Stimulated activated CD8-positive, alpha-beta memory T cell treated with anti-CD3 and anti-CD28 coated beads, Interleukin-12 subunit alpha, Interleukin-12 subunit beta, amount 100 ng/mL, for 24 hours (primary cell): ENCODE results near the gene RCSD1.
A peak's percentile ranks its signal among the peaks of the same experiment; 100 is the strongest.
"Not testable (repeated sequence)": the region's sequence is repeated elsewhere in the genome, so short reads cannot be mapped to it uniquely, and the experiment has no call there.

Source experiments
- DNase-seq: peaks from one replicate; pipeline ENCODE4 v3.0.0-alpha.2; 2020; ENCODE audit errors: extremely low read depth

The RCSD1 gene

DNA sequence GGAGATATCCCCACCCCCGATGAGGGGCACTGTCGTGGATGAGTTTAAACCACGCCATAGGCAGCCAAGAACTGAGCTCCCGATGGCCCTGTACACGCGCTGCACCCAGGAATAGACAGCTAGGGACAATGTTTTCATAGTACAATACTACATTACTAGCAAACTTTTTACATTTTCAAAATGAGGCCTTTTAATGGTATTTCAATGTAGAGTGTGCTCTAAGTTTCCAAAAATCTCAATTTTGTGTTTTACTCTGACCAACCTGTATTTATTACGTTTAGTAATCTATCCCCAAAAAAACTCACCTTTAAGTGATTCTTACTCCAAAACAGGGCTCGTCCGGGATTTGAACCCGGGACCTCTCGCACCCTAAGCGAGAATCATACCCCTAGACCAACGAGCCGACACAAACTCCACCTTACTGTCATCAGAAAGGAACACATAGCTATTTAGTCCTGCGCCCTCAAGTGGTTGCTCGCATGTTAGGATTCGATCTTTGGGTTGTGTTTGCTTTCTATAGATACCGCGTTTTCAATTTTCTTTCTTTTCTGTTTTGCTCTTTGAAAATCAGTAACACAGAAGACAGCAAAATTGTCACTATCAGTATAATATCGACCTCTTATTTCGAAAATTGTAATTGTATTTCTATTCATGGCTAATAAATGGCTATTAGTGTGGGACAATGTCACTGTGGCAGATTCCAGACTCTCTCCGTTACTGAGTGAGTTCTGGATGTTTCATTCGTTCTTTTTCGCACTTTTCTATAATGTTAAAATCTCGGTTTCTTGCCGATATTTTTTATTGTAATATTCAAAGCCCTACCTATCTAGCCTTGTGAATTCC, 85.3 kb downstream of the RCSD1 start:
- DNase-seq: peak; percentile 50

DNA sequence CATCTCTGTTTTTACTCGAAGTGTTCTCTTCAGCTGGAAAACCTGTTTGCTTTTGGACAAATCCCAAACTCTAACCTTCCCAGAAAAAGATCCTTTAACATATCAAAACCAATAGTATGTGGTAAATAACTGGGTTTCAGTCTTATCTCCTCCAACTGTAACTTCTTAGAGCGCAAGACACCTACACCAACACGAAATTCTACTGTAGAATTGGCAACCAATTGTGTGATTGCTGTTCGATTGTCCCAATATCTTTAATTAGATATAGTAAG, 85.9 kb downstream of the RCSD1 start:
- DNase-seq: no peak

DNA sequence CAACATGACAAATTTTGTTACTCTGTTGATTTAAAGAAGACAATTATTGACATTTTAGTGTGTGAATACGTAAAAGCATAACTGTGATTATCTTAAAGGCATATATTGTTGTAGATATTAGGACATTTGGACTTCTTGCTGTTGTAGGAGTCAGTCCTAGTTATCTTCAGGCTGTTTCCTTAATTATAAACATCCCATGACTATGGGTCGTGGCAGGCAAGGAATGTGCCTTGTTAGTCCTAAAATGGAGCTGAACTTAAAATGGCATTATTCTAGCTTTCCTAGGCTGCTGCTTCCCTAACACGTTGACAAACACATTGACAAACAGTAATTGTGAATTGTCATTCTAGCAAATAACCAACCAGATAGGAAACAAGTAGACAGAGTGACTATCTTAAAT, 87.3 kb downstream of the RCSD1 start:
- no peak for DNase-seq

DNA sequence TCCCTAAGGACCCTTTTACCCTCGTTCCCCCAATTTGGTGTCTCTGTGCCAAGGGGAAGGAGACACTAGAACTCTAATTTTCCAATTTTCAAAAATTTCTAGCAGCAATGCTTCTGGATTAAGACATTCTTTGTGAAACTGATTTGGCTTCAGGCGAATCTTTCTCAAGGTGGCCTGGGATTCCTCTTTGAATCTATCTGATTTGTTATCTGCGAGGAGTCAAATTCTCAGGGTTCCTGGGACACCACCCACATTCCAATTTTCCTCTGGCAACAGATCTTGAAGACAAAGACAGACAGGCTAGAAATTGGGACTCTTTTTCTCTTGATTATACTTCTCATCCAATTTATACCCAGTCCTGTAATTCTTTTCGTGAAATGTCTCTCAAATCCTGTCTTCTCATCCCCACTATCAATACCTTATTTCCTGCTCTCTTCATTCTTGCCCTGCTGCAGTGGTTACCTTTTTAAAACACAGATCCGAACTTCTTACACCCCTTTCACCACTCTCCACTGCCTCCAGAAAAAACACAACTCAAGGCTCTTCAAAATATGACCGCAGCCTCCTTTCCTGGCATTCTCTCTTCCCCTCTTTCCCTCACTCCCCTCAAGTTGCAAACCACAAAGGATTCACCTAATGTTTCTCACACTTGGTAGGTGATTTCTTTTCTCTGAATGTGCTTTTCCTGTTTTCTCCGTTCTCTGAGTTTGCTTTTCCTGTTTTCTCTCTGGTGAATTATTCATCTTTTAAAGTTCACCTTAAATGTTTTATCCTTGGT, 89.1 kb downstream of the RCSD1 start:
- no peak for DNase-seq

DNA sequence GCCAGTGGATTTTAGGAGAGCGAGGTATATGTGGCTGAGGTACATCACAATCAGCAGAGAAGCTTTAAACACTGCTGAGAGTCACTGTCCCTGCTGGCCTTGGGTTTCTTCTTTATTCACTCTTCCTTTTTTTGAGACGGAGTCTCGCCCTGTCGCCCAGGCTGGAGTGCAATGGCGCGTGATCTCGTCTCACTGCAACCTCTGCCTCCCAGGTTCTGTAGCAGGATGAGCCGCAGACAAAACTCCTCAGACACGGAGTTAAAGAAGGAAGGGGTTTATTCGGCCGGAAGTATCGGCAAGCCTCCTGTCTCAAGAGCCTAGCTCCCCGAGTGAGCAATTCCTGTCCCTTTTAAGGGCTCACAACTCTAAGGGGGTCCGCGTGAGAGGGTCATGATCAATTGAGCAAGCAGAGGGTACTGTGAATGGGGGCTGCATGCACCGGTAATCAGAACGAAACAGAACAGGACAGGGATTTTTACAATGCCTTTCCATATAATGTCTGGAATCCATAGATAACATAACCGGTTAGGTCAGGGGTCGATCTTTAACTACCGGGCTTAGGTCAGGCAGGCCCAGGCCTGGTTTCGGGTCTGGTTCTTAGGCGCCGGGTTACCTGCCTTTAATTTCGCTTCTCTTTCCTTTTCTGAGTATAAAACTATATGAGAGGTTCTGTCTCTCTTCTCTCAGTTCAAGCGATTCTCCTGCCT, 89.8 kb downstream of the RCSD1 start:
- DNase-seq: not testable (repeated sequence)

DNA sequence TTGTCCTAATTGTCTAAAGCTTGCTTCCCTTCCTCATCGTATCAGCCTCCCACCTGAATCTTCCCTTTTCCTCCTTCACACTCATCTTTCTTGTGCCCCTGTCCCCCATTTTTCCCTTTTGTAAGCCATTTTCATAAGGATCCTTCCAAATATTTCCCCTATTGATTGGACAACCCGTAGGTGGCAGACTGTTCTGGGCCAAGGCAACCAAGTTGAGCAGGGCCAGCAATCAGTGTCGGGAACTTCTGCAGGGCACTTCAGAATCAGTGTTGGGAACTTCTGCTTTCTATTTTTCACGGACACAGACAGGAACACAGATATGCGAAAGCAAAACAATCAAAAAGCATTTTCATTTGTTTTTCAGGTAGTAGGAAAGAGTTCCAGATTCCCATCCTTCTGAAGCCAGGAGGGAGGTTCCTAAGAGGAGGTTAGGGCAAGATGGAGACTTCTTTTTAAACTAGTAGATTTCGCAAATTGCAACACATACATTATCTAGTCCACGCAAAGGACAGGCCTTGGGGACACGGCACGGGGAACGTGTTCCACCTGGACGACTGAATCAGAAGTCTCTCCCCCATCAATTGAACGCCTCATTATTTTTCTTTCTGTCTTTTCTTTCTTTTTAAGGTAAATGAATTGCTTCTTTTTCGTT, 91.1 kb downstream of the RCSD1 start:
- no peak for DNase-seq

DNA sequence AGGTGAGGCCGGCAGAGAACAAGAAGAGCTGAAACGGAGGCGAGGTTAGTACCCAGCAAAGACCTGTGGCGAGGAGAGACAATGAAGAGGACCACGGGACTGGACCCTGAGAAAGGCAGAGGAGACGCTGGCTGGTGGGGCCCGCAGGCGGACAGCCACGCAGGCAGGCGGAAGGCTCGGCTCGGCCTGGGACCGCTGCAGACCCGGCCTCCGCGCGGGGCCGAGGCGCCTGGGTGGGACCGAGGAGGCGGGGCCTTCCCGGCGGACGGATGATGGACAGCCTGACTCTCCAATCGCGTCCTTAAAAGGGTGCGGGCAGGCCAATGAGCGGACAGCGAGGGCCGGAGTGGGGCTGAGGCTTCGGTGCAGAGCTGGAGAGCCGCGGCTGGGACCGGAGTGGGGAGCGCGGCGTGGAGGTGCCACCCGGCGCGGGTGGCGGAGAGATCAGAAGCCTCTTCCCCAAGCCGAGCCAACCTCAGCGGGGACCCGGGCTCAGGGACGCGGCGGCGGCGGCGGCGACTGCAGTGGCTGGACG, 91.7 kb downstream of the RCSD1 start, which contains the start of gene MPZL1:
TSS of gene MPZL1 (plus strand) at position 366 of the 535 bp plus-strand sequence. CDS start 170 bp downstream, outside the sequence.
- peak; percentile 74 for DNase-seq

DNA sequence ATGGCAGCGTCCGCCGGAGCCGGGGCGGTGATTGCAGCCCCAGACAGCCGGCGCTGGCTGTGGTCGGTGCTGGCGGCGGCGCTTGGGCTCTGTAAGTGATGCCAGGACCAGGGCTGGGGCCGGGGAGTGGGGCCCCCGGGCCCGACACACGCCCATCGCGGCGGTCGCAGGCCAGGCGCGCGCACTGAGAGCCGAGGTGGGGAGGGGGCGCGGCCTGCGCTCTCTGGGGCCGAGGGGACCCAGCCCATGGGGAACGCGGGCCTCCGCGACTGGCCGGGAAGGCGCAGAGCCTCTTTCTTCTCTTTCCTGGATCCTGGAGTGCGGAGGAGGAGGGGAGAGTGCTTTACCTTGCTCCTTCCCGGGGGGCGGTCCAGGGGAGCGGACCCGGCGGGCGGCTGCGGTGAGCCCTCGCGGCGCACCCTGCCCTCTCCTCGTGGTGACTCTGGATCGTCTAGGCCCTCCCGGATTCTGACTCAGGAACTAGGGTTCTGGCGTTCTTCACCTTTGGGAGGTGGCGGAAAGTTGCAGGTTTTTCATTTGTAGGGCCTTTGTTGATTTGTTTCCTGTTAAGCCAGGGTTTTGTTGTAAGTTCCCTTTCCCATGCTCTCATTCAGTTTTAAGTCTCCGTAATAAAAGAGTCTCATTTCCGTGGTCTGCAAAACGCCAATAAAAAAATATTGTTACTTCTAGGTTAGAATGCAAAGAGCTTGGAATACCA, 92.3 kb downstream of the RCSD1 start:
- DNase-seq: no peak

DNA sequence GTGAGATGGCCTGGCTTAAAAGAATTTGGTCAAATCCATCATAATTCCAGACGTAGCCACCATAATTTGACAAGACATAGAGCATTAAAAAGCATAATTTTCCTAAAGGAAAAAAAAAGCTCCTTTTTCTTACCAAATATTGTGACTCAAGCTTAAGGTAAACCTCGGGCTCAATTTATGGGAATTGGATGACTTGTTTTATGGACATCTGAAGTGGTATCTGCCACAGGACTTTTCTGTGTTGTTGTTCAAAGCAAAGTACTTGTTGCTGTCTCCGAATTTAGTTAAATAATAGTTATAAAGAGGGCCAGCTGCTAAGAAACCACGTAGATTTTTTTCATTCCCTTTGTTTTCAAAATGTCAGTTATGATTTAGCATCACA, 92.8 kb downstream of the RCSD1 start:
- DNase-seq: no peak

DNA sequence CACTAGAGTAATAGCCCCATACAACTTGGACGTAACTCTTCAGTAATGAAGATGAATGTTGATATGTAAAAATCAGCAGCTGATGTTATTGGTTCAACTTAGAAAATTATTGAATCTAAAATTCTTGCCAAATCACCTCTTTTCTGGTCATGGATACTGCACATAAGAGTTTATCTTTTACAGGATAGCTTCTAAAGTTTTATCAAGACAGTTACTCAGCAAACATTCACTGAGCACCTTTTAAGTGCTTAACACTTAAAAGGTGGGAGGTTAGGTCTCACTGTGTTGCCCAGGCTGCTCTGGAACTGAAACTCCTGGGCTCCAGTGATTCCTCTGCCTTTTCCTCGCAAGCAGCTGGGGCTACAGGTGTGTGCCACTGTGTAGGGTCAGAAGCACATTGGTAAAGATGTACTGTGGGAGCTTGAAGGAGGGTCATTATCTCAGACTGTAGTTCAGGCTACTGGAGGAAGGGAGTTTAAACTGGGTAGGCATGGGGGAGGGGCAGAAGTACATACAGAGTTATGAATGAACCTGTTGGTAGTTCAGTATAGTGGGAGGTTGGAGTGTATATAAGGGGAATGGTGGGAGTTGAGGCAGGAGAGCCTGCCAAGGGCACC, 93.8 kb downstream of the RCSD1 start:
- DNase-seq: no peak

DNA sequence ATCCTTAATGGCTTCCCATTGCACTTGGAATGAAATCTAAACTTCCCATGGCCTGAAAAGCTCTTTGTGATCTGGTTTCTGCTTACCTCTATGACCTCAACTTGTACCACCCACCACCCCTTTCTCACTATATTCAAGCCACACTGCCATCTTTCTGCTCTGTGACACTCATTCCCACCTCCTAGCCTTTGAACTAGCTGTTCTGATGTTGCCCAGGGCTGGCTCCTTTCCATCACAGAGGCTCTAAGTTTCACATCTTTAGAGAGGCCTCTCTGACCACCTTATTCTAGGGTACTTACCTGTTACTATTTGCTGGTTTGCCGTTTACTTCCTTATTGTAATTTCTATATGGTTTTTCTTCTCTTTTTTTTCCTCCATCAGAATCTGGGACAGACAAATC, 96.0 kb downstream of the RCSD1 start:
- DNase-seq: no peak

DNA sequence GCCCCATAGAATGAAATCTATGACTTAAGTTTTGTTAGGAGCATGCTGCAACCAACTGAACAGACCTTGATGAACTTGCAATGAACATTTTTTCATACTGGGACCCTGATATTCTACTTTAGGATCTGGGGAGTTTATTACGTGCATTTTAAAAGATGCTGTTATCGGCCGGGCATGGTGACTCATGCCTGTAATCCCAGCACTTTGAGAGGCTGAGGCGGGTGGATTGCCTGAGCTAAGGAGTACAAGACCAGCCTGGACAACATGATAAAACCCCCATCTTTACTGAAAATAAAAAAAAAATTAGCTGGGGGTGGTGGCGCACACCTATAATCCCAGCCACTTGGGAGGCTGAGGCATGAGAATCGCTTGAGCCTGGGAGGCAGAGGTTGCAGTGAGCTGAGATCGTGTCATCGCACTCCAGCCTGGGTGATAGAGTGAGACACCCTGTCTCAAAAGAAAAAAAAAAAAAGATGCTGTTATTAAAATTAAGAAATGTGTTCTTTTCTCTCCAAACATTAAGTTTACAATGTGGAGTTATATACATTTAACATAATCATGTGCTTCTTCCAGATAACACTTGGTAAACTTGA, 98.9 kb downstream of the RCSD1 start:
- no peak for DNase-seq

DNA sequence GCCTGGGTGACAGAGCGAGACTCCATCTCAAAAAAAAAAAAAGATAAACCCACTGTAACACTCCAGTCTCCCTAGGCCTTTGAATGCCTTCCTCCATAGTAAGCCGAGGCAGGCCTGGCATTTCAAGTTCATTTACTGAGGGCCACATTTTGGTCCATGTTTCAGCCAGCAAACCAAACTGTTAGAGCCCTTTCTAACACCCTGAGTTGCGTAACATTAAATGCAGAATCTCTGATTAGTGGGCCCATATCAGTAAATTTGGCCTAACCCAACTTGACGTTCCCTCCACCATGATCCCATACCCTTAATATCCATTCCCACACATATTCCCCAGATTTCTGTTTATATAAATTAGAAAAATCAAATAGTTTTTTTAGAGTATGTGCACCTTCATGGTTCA, 104.2 kb downstream of the RCSD1 start:
- no peak for DNase-seq

DNA sequence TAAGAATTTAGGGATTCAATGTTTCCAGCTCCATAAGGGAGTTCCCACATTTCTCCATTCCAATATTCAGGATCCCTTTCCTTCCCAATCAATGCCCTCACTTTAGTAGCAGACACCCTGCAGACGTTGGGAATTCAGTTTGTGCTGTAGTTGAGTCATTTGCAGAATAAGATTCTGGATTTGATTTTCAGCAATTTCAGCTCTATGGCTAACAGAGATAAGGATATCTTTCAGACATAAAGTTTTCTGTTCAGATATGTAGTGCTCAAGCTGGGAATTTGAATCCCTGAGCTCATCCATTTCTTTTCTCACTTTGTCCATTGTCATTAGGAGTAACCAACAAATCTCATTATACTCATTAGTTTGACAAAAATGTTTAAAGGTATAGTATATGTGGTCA, 104.8 kb downstream of the RCSD1 start:
- no peak for DNase-seq

DNA sequence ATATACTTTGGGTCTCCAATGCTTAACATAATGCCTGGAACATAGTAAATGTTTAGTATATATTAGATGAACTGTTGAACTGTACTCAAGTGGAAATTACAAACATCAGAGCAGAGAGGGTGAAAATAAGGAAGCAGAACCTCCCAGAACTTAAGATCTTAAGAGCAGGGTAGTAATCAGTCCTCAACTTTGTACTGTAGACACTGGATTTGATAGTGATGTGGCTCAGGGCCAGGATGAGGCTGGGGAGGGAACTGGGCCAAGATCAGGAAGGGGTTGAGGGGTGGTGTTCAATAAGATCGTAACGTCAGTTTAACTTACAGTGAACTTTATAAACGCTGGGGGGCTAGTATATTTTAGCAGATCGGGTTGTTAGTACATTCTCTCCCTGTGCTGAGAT, 107.1 kb downstream of the RCSD1 start:
- no peak for DNase-seq

DNA sequence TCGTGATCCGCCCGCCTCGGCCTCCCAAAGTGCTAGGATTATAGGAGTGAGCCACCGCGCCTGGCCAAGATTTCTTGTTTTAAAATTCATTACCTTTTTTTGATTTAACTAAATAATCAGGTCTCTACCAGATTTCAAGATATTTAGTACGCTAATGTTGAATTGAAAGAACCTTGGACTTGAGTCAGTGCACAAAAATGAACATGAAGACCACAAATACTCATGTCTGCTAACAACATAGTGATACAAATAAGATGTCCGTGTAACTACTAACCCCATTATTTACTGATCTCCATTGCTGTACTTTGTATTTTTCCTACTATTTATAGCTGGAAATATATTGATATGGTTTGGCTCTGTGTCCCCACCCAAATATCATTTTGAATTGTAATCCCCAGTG, 108.1 kb downstream of the RCSD1 start:
- no peak for DNase-seq

DNA sequence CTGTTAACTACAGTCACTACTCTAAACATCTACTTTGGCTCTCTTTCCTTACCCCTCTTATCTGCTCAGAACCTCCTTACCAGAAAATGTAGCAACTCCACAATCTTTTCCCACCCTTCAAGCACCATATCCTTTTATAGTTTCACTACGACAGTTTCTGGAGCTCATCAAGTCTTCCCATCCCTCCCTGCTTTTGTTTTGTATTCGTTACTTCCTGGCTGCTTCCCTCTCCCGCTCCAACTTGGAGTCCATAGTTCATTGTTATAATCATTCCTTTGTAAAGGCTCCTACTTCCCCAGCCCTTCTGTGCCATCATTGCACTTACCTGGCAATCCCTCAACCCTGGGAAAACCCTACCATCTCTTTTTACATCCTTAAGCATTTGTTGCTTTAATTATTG, 109.7 kb downstream of the RCSD1 start:
- no peak for DNase-seq

DNA sequence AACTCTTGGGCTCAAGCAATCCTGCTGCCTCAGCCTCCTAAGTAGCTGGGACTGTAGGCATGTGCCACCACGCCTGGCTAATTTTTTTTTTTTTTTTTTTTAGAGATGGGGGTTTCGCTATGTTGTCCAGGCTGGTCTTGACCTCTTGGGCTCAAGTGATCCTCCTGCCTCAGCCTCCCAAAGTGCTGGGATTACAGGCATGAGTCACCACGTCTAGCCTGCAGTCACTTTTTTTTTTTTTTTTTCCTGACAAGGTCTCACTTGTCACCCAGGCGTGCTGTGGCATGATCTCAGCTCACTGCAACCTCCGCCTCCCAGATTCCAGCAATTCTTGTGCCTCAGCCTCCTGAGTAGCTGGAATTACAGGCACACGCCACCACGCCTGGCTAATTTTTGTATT, 111.1 kb downstream of the RCSD1 start:
- DNase-seq: not testable (repeated sequence)

DNA sequence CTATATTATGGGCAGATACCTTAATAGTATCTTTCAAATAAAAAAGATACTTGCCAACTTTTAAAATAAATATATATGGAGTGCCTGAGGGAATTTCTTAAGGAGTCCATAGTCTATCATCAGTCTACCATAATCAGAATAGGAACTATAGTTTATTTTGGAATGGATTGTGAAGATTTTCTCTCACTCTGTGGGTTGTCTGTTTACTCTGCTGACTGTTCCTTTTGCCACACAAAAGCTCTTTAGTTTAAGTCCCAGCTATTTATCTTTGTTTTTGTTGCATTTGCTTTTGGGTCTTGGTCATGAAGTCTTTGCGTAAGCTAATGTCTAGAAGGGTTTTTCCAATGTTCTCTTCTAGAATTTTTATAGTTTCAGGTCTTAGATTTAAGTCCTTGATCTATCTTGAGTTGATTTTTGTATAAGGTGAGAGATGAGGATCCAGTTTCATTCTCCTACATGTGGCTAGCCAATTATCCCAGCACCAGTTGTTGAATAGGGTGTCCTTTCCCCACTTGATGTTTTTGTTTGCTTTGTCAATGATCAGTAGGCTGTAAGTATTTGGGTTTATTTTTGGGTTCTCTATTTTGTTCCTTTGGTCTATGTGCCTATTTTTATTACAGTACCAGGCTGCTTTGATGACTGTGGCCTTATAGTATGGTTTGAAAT, 112.5 kb downstream of the RCSD1 start:
- DNase-seq: not testable (repeated sequence)

DNA sequence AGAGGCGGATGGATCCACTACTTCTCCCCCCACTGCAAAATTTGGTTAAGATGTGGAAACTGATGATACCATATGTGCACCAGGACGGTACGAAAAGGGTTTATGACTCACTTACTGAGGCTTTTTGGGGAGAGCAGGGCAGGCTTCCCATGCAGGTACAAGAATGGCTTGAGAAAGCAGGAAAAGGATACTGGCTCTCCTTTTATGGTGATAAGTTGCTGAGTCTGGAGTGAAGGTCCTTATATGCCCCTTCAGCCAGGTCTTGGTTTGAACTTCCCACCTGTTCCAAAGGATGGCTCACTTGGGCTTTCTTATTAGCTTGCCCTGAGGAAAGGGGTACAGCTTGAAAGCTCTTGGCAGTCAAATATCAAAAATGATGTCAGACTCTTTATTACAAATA, 114.9 kb downstream of the RCSD1 start:
- no peak for DNase-seq
